Measurements from ENCODE around the gene TRAF7.

DNA sequence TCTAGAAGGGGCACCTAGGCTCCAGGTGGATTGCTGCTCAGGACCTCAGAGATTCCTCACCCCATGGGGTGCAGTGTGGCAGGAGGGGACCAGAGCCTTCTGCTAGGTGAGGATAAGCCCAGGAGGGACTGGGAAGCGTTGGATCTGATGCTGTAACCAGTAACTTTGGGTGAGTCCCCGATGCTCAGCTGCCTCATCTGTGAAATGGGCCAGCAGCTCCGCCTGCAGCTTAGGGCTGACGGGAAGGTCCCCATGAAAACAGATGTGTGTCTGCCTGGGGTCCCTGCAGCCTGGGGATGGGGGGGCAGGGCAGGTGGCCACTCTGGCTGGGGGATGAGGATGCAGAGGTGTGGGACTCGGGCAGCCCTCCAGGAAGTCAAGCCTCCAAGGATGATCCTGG, 43.5 kb downstream of the TRAF7 start:
- no peak for TF ChIP-seq EZH2phosphoT487 (conservative IDR thresholded peaks at IDR 0.05; ENCODE audit: low read length)
- TF ChIP-seq, protein P1, sequence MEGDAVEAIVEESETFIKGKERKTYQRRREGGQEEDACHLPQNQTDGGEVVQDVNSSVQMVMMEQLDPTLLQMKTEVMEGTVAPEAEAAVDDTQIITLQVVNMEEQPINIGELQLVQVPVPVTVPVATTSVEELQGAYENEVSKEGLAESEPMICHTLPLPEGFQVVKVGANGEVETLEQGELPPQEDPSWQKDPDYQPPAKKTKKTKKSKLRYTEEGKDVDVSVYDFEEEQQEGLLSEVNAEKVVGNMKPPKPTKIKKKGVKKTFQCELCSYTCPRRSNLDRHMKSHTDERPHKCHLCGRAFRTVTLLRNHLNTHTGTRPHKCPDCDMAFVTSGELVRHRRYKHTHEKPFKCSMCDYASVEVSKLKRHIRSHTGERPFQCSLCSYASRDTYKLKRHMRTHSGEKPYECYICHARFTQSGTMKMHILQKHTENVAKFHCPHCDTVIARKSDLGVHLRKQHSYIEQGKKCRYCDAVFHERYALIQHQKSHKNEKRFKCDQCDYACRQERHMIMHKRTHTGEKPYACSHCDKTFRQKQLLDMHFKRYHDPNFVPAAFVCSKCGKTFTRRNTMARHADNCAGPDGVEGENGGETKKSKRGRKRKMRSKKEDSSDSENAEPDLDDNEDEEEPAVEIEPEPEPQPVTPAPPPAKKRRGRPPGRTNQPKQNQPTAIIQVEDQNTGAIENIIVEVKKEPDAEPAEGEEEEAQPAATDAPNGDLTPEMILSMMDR (IDR thresholded peaks at IDR 0.05; ENCODE audit: insufficient read depth, low read length, poor library complexity, severe bottlenecking) = no peak
